GM19035 (cell line): ENCODE results near the gene ZNF791.
"Not testable (repeated sequence)": the region's sequence is repeated elsewhere in the genome, so short reads cannot be mapped to it uniquely, and the experiment has no call there.

ENCODE experiments used
- ATAC-seq: cut with Tn5 transposase; IDR thresholded peaks from one replicate; pipeline ENCODE4 v1.9.1; 2021; ENCODE audit not compliant: unreplicated experiment

Gene ZNF791

GRCh38 chr19:12610540-12611360 is at the start of gene ZNF791, which contains the start of gene ZNF490:
Gene ZNF791 (plus strand): TSS chr19:12610920. CDS start chr19:12611080, 160 bp downstream.
Gene ZNF490 (minus strand): TSS chr19:12610813. CDS start chr19:12610680, 133 bp downstream.
- peak; percentile 74 for ATAC-seq

GRCh38 chr19:12564016-12564664 is 46.6 kb upstream of the ZNF791 start:
- peak; percentile 53 for ATAC-seq

- ATAC-seq: not testable (repeated sequence)
Measured at GRCh38 chr19:12566380-12566779, 44.3 kb upstream of the ZNF791 start.

GRCh38 chr19:12567951-12568350 is 42.8 kb upstream of the ZNF791 start:
- ATAC-seq: no peak

GRCh38 chr19:12574036-12574435 is 36.7 kb upstream of the ZNF791 start:
- ATAC-seq: no peak

- ATAC-seq: no peak
Measured at GRCh38 chr19:12578641-12579040, 32.1 kb upstream of the ZNF791 start.

GRCh38 chr19:12580180-12580694 is 30.5 kb upstream of the ZNF791 start:
- ATAC-seq: no peak

- no peak for ATAC-seq
Measured at GRCh38 chr19:12581100-12581499, 29.6 kb upstream of the ZNF791 start.

- no peak for ATAC-seq
Measured at GRCh38 chr19:12596485-12596884, 14.2 kb upstream of the ZNF791 start.

GRCh38 chr19:12596927-12597548 is 13.7 kb upstream of the ZNF791 start:
- no peak for ATAC-seq

GRCh38 chr19:12597594-12597993 is 13.1 kb upstream of the ZNF791 start:
- ATAC-seq: no peak

- no peak for ATAC-seq
Measured at GRCh38 chr19:12603714-12604113, 7.0 kb upstream of the ZNF791 start.

GRCh38 chr19:12606796-12607195 is 3.9 kb upstream of the ZNF791 start:
- ATAC-seq: no peak

GRCh38 chr19:12607631-12608030 is 3.1 kb upstream of the ZNF791 start:
- no peak for ATAC-seq

- no peak for ATAC-seq
Measured at GRCh38 chr19:12611361-12611699, 610 bp downstream of the ZNF791 start.

- no peak for ATAC-seq
Measured at GRCh38 chr19:12617646-12618045, 6.9 kb downstream of the ZNF791 start.

- ATAC-seq: not testable (repeated sequence)
Measured at GRCh38 chr19:12621253-12622024, 10.7 kb downstream of the ZNF791 start.

GRCh38 chr19:12623361-12624031 is 12.8 kb downstream of the ZNF791 start:
- ATAC-seq: no peak

GRCh38 chr19:12626958-12627357 is 16.2 kb downstream of the ZNF791 start:
- no peak for ATAC-seq
